Effector CD8-positive, alpha-beta T cell (primary cell): ENCODE data around the gene CCDC27.

Experiments
- DNase-seq: peaks from one replicate; lab custom pipeline; 2025; lab: John Stamatoyannopoulos, UW

Gene CCDC27

DNA sequence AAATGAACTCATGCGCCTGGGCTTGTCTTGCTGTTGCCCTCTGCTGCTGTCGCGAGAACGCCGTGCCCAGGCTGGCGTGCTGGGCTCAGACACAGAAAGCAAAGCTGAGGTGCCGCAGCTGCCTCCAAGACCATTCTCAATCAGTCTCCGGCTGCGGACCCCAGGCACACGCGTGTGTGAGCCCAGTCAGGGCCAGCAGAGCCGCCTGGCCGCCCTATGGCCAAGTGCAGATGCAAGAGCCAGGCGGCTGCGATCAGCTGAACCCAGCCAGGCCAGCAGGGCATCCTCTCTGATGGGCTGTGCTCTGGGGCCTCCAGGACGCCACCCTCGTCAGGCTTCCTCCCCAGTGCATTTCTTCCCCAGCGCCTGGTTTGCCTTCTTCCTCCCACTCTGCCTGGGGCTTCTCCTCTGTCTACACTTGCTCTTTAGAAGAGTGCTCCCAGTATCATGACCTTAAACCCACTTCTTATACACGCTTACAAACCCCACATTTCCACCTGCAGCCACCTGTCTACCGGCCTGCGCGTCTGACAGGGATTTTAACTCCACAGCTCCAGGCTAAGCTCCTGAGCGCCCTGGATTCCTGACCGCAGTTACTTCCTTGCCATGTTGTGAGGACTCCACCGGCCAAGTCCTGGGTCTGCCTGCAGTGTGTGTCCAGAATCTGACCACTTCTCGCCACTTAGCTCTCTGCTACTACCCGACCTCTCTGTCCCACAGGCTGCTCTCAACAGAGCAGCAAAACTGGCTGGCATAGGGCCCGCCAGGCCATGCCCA lies 65.8 kb downstream of the CCDC27 start:
- DNase-seq, result no peak

DNA sequence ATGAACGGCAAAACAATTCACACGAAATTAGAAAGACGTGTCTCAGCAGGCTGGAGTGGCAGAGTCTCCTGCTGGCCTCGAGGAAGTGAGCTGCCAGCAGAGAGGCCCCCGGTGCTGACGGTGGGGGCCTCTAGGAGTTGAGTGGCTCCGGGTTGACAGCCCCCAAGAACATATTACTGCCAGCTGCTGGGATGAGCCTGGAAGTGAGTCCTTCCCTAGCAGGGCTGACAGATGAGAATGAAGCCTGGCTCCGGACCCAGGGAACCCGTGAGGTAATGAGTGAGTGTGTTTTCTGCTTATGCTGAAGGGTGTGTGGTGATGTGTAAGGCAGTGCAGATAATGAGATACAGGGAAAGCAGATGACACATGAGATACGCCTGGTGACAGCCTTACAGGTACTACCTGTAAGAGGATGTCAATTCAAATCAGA lies 67.5 kb downstream of the CCDC27 start:
- DNase-seq, result no peak

GRCh38 chr1:3820316-3820715 lies 68.1 kb downstream of the CCDC27 start:
- DNase-seq, result no peak

DNA sequence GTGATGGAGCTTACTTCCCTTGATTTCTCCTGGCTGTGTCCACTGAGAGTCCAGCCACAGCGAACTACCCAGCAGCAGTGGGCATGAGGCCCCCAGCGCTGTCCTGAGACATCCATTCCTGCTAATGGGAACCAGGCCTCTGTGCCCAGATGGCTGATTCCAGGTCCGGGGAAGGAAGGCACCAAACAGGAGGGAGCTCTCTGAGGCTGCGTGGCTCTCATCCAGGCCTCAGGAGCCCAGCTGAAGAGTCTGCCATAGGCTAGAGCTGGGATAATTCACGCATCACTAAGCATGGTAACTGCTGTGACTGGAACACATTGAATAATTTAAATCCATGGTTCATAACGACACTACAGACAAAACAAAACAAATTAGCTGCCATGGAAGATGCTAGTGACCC lies 68.8 kb downstream of the CCDC27 start:
- no peak for DNase-seq
